Natural killer cell treated with Interleukin-12 subunit alpha and Interleukin-12 subunit beta and Interleukin-15 and Interleukin-18, amount 100 ng/mL, for 72 hours (primary cell): ENCODE measurements around the gene PRDX5. TPM values are rescaled to one million over a fixed set of nuclear protein-coding genes. Genes with fewer than 3 reads are reported as not detected.
"Not testable (repeated sequence)": the region's sequence is repeated elsewhere in the genome, so short reads cannot be mapped to it uniquely, and the experiment has no call there.

Experiments used
- ATAC-seq, 2 donors: fragments of 150-1000 bp; cut with Tn5 transposase in 1 of 2; sonication (Bioruptor Pico), chemical (Tn5 transposase) in 1 of 2; 2 replicates each; pipeline ENCODE4 v1.10.0; 2021
- DNase-seq: peaks from one replicate; pipeline ENCODE4 v3.0.0; 2022; ENCODE audit warnings: low spot score
- H3K27ac Mint-ChIP-seq, 2 donors: 1 replicate in 1 of 2; 2 replicates in 1 of 2; pipeline ENCODE4 v1.8.0; 2022; ENCODE audit warnings: mixed read lengths in 2 of 2, mild to moderate bottlenecking in 1 of 2, moderate library complexity in 1 of 2
- H3K27me3 Mint-ChIP-seq, 2 donors: 1 replicate in 1 of 2; 2 replicates in 1 of 2; pipeline ENCODE4 v1.8.0; 2022; ENCODE audit warnings: mixed read lengths in 2 of 2
- H3K36me3 Mint-ChIP-seq: one replicate; pipeline ENCODE4 v1.8.0; 2022; ENCODE audit warnings: mixed read lengths
- H3K4me1 Mint-ChIP-seq, 2 donors: 1 replicate in 1 of 2; 2 replicates in 1 of 2; pipeline ENCODE4 v1.8.0; 2022; ENCODE audit warnings: low read depth in 2 of 2, mixed read lengths in 2 of 2, mild to moderate bottlenecking in 1 of 2
- H3K4me3 Mint-ChIP-seq: one replicate; pipeline ENCODE4 v1.8.0; 2022; ENCODE audit warnings: mixed read lengths
- H3K9me3 Mint-ChIP-seq: 2 replicates; pipeline ENCODE4 v1.8.0; 2022; ENCODE audit warnings: mixed read lengths
- total RNA-seq, 2 donors: library from RNA; stranded (reverse); gene quantifications; one replicate each; pipeline ENCODE4 v1.2.3, GENCODE V29; 2022

The PRDX5 gene
- total RNA-seq, 2 donors from 2014 or later: 83.5 to 116 TPM

GRCh38 chr11:64305691-64306562 is 12.0 kb upstream of the PRDX5 start:
- H3K4me1 Mint-ChIP-seq: peaks cover 20 to 25% of the 10 kb centered on the region in 2 donors
- ATAC-seq: peak; percentile 21 to 33
- peak overlapping the region; percentile 99 for H3K4me3 Mint-ChIP-seq
- no peaks in the 10 kb centered on the region for H3K9me3 Mint-ChIP-seq
- peak overlapping the region; percentile 84 to 94 for H3K27ac Mint-ChIP-seq
- peaks cover 5% of the 10 kb centered on the region for H3K36me3 Mint-ChIP-seq
- peak; percentile 83 for DNase-seq
- H3K27me3 Mint-ChIP-seq: peaks cover under 1 to 1% of the 10 kb centered on the region in 2 donors

- Mint-ChIP-seq H3K27ac (peak overlapping the region; percentile 84 to 94), H3K4me3 (peak overlapping the region; percentile 99), H3K4me1 (peaks cover 19 to 24% of the 10 kb centered on the region in 2 donors), H3K27me3 (no peaks in the 10 kb centered on the region), H3K36me3 (peaks cover 5% of the 10 kb centered on the region), H3K9me3 (no peaks in the 10 kb centered on the region)
- no peak for DNase-seq
- ATAC-seq: no peak
These were observed 11.4 kb upstream of the PRDX5 start for GRCh38 chr11:64306563-64306875.

GRCh38 chr11:64306876-64307622 is 10.9 kb upstream of the PRDX5 start:
- no peak for ATAC-seq
- H3K27me3 Mint-ChIP-seq: no peaks in the 10 kb centered on the region

DNA sequence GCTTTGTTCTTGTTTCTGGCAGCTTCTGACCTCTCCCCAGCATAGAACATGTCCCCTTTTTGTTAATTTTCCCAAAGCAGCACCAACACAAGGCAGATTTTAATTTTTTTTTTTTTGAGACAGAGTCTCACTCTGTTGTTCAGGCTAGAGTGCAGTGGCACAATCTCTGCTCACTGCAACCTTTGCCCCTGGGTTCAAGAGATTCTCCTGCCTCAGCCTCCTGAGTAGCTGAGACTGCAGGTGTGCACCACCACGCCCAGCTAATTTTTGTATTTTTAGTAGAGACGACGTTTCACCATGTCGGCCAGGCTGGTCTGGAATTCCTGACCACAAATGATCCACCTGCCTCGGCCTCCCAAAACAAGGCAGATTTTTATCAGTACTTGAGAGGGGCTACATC is 10.1 kb upstream of the PRDX5 start:
- not testable (repeated sequence) for H3K9me3 Mint-ChIP-seq, H3K36me3 Mint-ChIP-seq, ATAC-seq, DNase-seq, H3K27me3 Mint-ChIP-seq
- H3K27ac Mint-ChIP-seq: peak overlapping the region in 1 of 2 donors; percentile 85
- H3K4me3 Mint-ChIP-seq: peak overlapping the region; percentile 37
- peaks cover 25 to 30% of the 10 kb centered on the region in 2 donors for H3K4me1 Mint-ChIP-seq

More at GRCh38 chr11:64306876-64307622, 10.9 kb upstream of the PRDX5 start:
- Mint-ChIP-seq H3K27ac (peak overlapping the region; percentile 85 to 94), H3K9me3 (no peaks in the 10 kb centered on the region), H3K36me3 (peaks cover 5% of the 10 kb centered on the region), H3K4me3 (peak overlapping the region; percentile 37), H3K4me1 (peaks cover 19 to 24% of the 10 kb centered on the region in 2 donors)
- DNase-seq: no peak

DNA sequence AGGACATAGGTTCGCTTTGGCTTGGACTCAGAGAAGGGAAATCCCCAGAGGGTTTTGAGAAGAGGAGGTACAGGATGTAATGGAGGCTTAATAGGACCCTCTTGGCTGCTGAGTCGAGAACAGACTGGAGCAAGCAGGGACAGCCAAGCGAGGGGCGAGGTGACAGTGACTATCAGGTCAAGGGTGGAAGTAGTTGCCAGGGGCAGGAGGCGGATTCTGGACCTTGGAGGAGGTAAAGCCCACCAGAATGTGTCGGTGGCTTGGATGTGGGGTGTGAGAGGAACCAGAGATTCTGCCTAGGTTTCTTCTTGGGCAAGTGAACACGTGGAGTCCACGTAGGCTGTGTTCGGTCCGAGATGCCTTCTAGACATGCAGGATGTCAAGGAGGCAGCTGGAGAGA is 5.0 kb upstream of the PRDX5 start:
- Mint-ChIP-seq H3K4me3 (peak overlapping the region; percentile 15), H3K27me3 (no peaks in the 10 kb centered on the region), H3K27ac (peak overlapping the region; percentile 26 to 58), H3K4me1 (peaks cover 28 to 30% of the 10 kb centered on the region in 2 donors), H3K36me3 (no peaks in the 10 kb centered on the region), H3K9me3 (no peaks in the 10 kb centered on the region)
- ATAC-seq: no peak
- no peak for DNase-seq

DNA sequence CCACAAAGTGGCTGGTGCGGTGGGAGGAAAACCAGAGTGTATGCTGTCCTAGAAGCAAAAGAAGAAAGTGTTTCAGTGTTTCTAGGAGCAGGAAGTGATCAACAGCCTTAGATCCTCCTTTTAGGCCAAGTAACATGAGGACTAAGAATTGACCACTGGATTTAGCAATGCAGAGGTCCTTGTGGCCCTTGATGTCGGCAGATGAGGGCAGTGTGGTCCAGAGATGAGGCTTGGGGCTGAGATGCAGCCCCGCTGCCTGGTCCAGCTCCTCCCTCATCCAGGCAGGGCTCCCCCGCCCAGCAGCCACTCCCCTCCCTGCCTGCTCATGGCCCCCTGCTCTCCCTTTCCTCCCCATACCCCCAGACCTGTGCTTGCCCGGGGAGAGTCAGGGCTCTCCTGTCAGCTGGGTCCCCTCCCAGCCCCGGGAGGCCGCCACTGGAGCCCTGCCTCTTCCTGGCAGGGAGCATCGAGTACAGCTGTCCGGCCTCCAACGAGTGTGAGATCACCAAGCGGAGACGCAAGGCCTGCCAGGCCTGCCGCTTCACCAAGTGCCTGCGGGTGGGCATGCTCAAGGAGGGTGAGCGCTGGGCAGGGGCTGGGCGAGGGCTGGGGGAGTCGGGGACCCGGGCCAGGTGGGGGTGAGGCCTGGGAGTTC is 4.3 kb upstream of the PRDX5 start:
- ATAC-seq (no peak), DNase-seq (no peak)
- Mint-ChIP-seq H3K4me3 (no peak overlapping the region), H3K4me1 (peaks cover 31 to 34% of the 10 kb centered on the region in 2 donors), H3K27ac (peak overlapping the region; percentile 26 to 58), H3K36me3 (no peaks in the 10 kb centered on the region), H3K27me3 (no peaks in the 10 kb centered on the region), H3K9me3 (no peaks in the 10 kb centered on the region)

- no peak overlapping the region for H3K27ac Mint-ChIP-seq
- no peaks in the 10 kb centered on the region for H3K9me3 Mint-ChIP-seq
- ATAC-seq (no peak), DNase-seq (no peak)
- no peak overlapping the region for H3K4me3 Mint-ChIP-seq
- no peaks in the 10 kb centered on the region for H3K27me3 Mint-ChIP-seq
- H3K4me1 Mint-ChIP-seq: peaks cover 38% of the 10 kb centered on the region in 2 donors
- H3K36me3 Mint-ChIP-seq: no peaks in the 10 kb centered on the region
These were observed 3.6 kb upstream of the PRDX5 start for GRCh38 chr11:64314146-64314804.

- H3K36me3 Mint-ChIP-seq: no peaks in the 10 kb centered on the region
- peaks cover 41 to 45% of the 10 kb centered on the region in 2 donors for H3K4me1 Mint-ChIP-seq
- no peak for ATAC-seq
- no peak for DNase-seq
- H3K4me3 Mint-ChIP-seq: peak overlapping the region; percentile 10
- no peaks in the 10 kb centered on the region for H3K27me3 Mint-ChIP-seq
- no peaks in the 10 kb centered on the region for H3K9me3 Mint-ChIP-seq
- H3K27ac Mint-ChIP-seq: no peak overlapping the region
These were observed 2.9 kb upstream of the PRDX5 start for GRCh38 chr11:64314805-64315561.

DNA sequence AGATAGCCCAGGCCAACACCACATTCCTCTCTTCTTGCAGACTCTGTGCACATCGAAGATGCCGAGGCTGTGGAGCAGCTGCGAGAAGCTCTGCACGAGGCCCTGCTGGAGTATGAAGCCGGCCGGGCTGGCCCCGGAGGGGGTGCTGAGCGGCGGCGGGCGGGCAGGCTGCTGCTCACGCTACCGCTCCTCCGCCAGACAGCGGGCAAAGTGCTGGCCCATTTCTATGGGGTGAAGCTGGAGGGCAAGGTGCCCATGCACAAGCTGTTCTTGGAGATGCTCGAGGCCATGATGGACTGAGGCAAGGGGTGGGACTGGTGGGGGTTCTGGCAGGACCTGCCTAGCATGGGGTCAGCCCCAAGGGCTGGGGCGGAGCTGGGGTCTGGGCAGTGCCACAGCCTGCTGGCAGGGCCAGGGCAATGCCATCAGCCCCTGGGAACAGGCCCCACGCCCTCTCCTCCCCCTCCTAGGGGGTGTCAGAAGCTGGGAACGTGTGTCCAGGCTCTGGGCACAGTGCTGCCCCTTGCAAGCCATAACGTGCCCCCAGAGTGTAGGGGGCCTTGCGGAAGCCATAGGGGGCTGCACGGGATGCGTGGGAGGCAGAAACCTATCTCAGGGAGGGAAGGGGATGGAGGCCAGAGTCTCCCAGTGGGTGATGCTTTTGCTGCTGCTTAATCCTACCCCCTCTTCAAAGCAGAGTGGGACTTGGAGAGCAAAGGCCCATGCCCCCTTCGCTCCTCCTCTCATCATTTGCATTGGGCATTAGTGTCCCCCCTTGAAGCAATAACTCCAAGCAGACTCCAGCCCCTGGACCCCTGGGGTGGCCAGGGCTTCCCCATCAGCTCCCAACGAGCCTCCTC is 2.0 kb upstream of the PRDX5 start:
- Mint-ChIP-seq H3K4me3 (peak overlapping the region; percentile 89), H3K4me1 (peaks cover 48 to 49% of the 10 kb centered on the region in 2 donors), H3K27ac (peak overlapping the region; percentile 93 to 97)
- not testable (repeated sequence) for DNase-seq, H3K9me3 Mint-ChIP-seq, H3K27me3 Mint-ChIP-seq, H3K36me3 Mint-ChIP-seq, ATAC-seq

DNA sequence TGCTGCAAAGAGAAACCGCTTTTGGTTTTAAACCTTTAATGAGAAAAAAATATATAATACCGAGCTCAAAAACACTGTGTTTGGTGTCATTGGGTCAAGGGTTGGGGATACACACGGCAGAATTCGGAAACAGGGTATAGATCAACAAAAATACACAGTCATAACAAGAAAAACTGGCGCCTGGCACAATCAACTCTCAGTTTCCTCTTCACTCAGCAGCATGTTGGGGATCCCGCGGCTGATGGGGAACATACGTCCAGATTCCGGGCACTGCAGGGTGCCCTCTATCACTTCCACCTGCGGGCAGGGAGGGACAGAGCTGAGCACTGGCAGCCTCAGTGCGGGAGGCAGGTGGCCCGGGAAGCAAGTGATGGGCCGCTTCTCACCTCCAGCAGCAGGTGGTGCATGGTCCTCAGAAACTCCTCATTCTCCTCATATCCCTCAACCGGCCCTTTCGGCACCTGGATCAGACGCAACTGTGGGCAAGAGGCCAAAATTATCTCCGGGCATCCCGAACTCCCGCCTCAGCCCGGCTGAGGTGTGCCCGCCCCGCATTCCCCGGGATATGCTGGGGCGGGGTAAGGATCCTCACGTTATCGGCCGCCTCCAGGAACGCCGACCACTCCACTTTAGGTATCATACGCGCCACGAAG is 1.1 kb upstream of the PRDX5 start:
- H3K4me1 Mint-ChIP-seq: peaks cover 51 to 52% of the 10 kb centered on the region in 2 donors
- no peaks in the 10 kb centered on the region for H3K36me3 Mint-ChIP-seq
- H3K27ac Mint-ChIP-seq: peak overlapping the region; percentile 93 to 97
- no peak for DNase-seq
- ATAC-seq: peak in 1 of 2 donors; percentile 7
- no peaks in the 10 kb centered on the region for H3K27me3 Mint-ChIP-seq
- peak overlapping the region; percentile 89 for H3K4me3 Mint-ChIP-seq
- no peaks in the 10 kb centered on the region for H3K9me3 Mint-ChIP-seq

GRCh38 chr11:64317325-64317960 is 478 bp upstream of the PRDX5 start, which contains the start of gene TRMT112:
TSS of gene TRMT112 (minus strand) at chr11:64317559. CDS start at chr11:64317526, 33 bp downstream.
- Mint-ChIP-seq H3K27ac (peak within 1 kb of the TSS; percentile 93 to 97), H3K36me3 (no peaks in the 10 kb centered on the region), H3K9me3 (no peaks in the 10 kb centered on the region), H3K4me3 (peak within 1 kb of the TSS; percentile 89), H3K4me1 (peaks cover 49 to 51% of the 10 kb centered on the region in 2 donors), H3K27me3 (no peaks in the 10 kb centered on the region)
- ATAC-seq (peak; percentile 80 to 87), DNase-seq (peak; percentile 97)
